AG04449 (cell line): ENCODE results near the gene SSBP3.

Experiments used
- CTCF ChIA-PET: fragments of 350-600 bp; formaldehyde crosslinking; extraction: SDS; loops from one replicate; lab custom pipeline; 2021; ENCODE audit warnings: antibody characterized with exemption; lab: Yijun Ruan, JAX
- POLR2A ChIA-PET: fragments of 400-600, 350-600 bp; formaldehyde crosslinking; extraction: SDS; loops from one replicate; lab custom pipeline; 2020; ENCODE audit warnings: antibody characterized with exemption, inconsistent platforms; lab: Yijun Ruan, JAX
- DNase-seq: peaks from one replicate; pipeline ENCODE4 v3.0.0-alpha.2; 2010; ENCODE audit warnings: low read depth, low spot score
- H3K4me3 ChIP-seq: 2 replicates; pipeline ENCODE4 v1.5.1; 2011; ENCODE audit warnings: low read depth, mild to moderate bottlenecking, control low read depth, low read length
- CTCF ChIP-seq: IDR thresholded peaks from one replicate; pipeline ENCODE4 v1.5.1; 2011; ENCODE audit warnings: mild to moderate bottlenecking, moderate library complexity, low read length, control low read depth, inconsistent platforms; ENCODE audit not compliant: insufficient read depth; ENCODE audit errors: missing control alignments

SSBP3 gene

DNA sequence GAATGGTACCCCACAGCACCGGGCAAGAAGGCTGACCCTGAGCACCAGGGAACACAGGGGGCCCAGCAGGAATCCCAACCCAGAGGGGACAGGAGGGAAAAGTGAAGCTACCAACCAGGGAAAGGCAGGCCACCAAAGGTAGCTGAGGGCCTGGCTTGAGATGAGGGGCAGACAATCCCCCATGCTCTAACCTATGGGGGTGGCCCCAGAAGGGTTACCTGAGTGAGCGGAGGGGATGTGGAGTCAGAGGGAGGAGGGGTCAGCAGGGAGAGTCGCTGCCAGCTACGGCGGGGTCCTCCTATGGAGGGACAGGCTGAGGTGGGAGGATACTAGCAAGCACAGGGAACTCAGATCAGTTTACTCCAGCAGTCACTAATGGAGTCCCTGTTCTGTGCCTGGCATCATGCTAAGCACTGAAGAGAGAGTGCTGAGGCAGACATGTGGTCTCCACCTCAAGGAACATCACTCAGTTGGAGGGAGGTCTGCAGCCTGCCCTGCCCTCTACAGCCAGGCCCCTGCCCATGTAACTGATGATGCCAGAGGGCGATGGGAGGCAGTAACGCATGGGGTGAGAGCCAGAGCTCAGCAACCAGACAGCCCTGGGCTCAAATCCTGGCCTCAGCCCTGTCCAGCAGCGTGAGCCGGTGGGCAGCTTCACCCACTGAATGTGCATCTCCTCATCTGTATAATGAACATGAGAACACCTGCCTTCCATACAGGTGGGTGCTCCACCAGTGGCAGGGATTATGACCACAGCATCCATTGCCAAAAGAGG lies 227.7 kb downstream of the SSBP3 start:
- no peak overlapping the region for H3K4me3 ChIP-seq
- POLR2A ChIA-PET = no interaction called here
- no peak for DNase-seq
- TF ChIP-seq CTCF = no peak
- CTCF ChIA-PET = interaction anchor here (0.6 to 1.0 kb wide), 2 partner anchors 8 to 71 kb away, joined by 3 read pairs; no protein-coding TSS in a partner anchor

DNA sequence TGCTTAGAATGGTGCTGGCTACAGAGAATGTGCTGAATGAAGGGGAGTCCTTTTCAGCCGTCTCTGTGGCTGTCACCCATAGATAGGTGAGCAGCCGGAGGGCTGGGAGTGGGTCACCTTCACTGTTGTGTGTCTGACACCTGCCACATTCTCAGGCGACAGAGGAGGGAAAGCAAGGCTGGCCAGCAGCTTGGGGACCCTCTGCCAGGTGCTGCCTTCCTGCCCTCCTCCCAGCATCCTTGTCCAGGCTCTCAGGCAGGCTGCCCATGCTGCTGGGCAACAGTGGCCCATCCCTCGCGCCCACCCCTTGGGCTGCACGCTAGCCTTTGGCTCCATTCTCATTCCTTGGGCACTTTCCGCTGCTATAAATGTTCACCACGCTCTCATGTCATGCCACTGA lies 228.5 kb downstream of the SSBP3 start:
- POLR2A ChIA-PET = no interaction called here
- no peak for DNase-seq
- TF ChIP-seq CTCF = no peak
- CTCF ChIA-PET = interaction anchor here (1.0 kb wide), 1 partner anchor 9 kb away, joined by 3 read pairs; no protein-coding TSS in a partner anchor
- H3K4me3 ChIP-seq = no peak overlapping the region

DNA sequence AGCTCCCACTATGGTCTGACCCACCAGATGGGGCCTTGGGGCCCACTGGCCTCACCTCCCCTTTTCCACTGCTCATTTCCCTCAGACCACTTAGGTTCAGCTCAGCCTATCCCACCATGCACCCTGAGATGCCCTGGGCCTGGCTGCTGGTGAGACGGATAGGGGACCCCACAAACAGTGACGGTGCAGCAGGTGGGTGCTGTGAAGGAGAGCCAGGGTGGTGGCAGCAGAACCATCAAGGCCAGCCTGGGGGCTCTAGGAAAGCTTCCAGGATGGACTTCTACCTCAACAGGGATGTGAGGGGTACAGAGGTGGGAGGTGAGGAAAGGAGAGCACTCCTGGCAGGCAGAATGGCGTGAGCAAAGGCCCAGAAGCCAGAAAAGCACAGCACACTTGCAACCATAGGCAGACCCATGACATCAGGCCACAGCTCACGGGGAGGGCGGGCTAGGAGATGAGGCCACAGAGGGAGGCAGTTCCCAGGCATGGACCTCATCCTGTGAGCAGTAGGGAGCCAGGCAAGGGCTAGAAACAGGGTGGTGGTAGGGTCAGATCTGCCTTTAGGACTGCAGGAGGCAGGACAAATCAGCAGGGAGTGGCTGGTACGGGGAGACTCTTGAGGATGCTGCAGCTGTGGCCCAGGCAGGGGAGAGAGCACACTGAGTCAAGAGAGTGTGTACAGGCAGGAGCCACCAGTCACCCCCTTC lies 229.4 kb downstream of the SSBP3 start:
- ChIA-PET CTCF (no interaction called here), POLR2A (no interaction called here)
- H3K4me3 ChIP-seq = no peak overlapping the region
- DNase-seq = no peak
- no peak for TF ChIP-seq CTCF
